Uterus (tissue), 2 donors: ENCODE measurements around the gene ZNF362.

Source experiments
- CTCF ChIP-seq, 4 experiments: fragments of 200-600 bp in 2 of 4; fragments of 450-650 bp in 2 of 4; sonication (generic) in 2 of 4; IDR thresholded peaks; one replicate each; pipeline ENCODE4 v1.5.1; 2016 to 2019; ENCODE audit warnings: antibody characterized with exemption in 4 of 4, mild to moderate bottlenecking in 2 of 4, moderate library complexity in 1 of 4
- POLR2A ChIP-seq, 2 donors: fragments of 450-650 bp; IDR thresholded peaks; one replicate each; pipeline ENCODE4 v1.6.1; 2016; ENCODE audit warnings: antibody characterized with exemption in 2 of 2, mild to moderate bottlenecking in 1 of 2, moderate library complexity in 1 of 2

GRCh38 chr1:33296824-33297223, 40.5 kb downstream of the ZNF362 start:
- TF ChIP-seq POLR2A (IDR thresholded peaks at IDR 0.05) (no peak), CTCF (IDR thresholded peaks at IDR 0.05) (no peak)
